ENCODE data around the gene ATAD3A.

The ATAD3A gene

GRCh38 chr1:1539310-1540089, 27.5 kb downstream of the ATAD3A start:
- no peak for DNase-seq (ENCODE audit: low read depth, low spot score)

GRCh38 chr1:1540090-1540817, 28.3 kb downstream of the ATAD3A start, which contains the start of gene TMEM240:
Gene TMEM240, minus strand, starts transcription at chr1:1540624. Its CDS starts 278 bp downstream, at chr1:1540346.
- peak; percentile 31 for DNase-seq (ENCODE audit: low read depth, low spot score)

GRCh38 chr1:1540818-1541628, 29.1 kb downstream of the ATAD3A start:
- no peak for DNase-seq (ENCODE audit: low read depth, low spot score)

- DNase-seq (ENCODE audit: low read depth, low spot score), result no peak
Measured at GRCh38 chr1:1541956-1542765, 30.2 kb downstream of the ATAD3A start.

- DNase-seq (ENCODE audit: low read depth, low spot score), result no peak
Measured at GRCh38 chr1:1542766-1543705, 31.1 kb downstream of the ATAD3A start.

- no peak for DNase-seq (ENCODE audit: low read depth, low spot score)
Measured at GRCh38 chr1:1543706-1544099, 31.7 kb downstream of the ATAD3A start.

GRCh38 chr1:1544544-1544943, 32.6 kb downstream of the ATAD3A start:
- no peak for DNase-seq (ENCODE audit: low read depth, low spot score)

- DNase-seq (ENCODE audit: low read depth, low spot score), result no peak
Measured at GRCh38 chr1:1545946-1546737, 34.2 kb downstream of the ATAD3A start.

- DNase-seq (ENCODE audit: low read depth, low spot score), result no peak
Measured at GRCh38 chr1:1547011-1547410, 35.0 kb downstream of the ATAD3A start.

- no peak for DNase-seq (ENCODE audit: low read depth, low spot score)
Measured at GRCh38 chr1:1547476-1547875, 35.5 kb downstream of the ATAD3A start.

GRCh38 chr1:1548591-1548990, 36.6 kb downstream of the ATAD3A start:
- DNase-seq (ENCODE audit: low read depth, low spot score), result no peak

- no peak for DNase-seq (ENCODE audit: low read depth, low spot score)
Measured at GRCh38 chr1:1550087-1550486, 38.1 kb downstream of the ATAD3A start.

GRCh38 chr1:1550591-1551432, 38.9 kb downstream of the ATAD3A start:
- DNase-seq (ENCODE audit: low read depth, low spot score), result peak; percentile 54

GRCh38 chr1:1551524-1552262, 39.7 kb downstream of the ATAD3A start:
- no peak for DNase-seq (ENCODE audit: low read depth, low spot score)

GRCh38 chr1:1552263-1552639, 40.3 kb downstream of the ATAD3A start:
- no peak for DNase-seq (ENCODE audit: low read depth, low spot score)

- no peak for DNase-seq (ENCODE audit: low read depth, low spot score)
Measured at GRCh38 chr1:1553821-1554494, 42.0 kb downstream of the ATAD3A start.

GRCh38 chr1:1554550-1554925, 42.6 kb downstream of the ATAD3A start:
- no peak for DNase-seq (ENCODE audit: low read depth, low spot score)
